ENCODE data around the gene PEX7.
"Not testable (repeated sequence)": the region's sequence is repeated elsewhere in the genome, so short reads cannot be mapped to it uniquely, and the experiment has no call there.

PEX7 gene

GRCh38 chr6:136876469-136876868 is 54.1 kb downstream of the PEX7 start:
- not testable (repeated sequence) for H2BK12ac ChIP-seq (ENCODE audit: low read length); H3K27me3 ChIP-seq (ENCODE audit: control insufficient read depth in 3 of 3, insufficient read depth in 3 of 3, low read depth in 1 of 3, low read length in 3 of 3); H3K4ac ChIP-seq (ENCODE audit: low read length); H3K36me3 ChIP-seq (replicated peaks in 1 of 2; ENCODE audit: control insufficient read depth in 2 of 2, insufficient read depth in 2 of 2, low read length in 2 of 2); H3K4me2 ChIP-seq (ENCODE audit: insufficient read depth, low read length, poor library complexity, severe bottlenecking); H2BK15ac ChIP-seq (ENCODE audit: low read length); H3K14ac ChIP-seq (ENCODE audit: low read length); H2AK5ac ChIP-seq (ENCODE audit: low read depth, low read length); H3K9ac ChIP-seq (ENCODE audit: low read depth, low read length, poor library complexity); H3K4me1 ChIP-seq (ENCODE audit: control insufficient read depth in 2 of 2, insufficient read depth in 1 of 2, low read depth in 1 of 2, low read length in 2 of 2); H3K79me1 ChIP-seq (ENCODE audit: low read depth, low read length); H2AFZ ChIP-seq (ENCODE audit: low read length); H4K91ac ChIP-seq (ENCODE audit: low read depth, low read length, poor library complexity); H3K4me3 ChIP-seq (ENCODE audit: low read length in 2 of 2); H2BK5ac ChIP-seq (ENCODE audit: low read length); H3K18ac ChIP-seq (ENCODE audit: low read length); H3K23ac ChIP-seq (ENCODE audit: low read depth, low read length, poor library complexity); H2BK120ac ChIP-seq (ENCODE audit: low read depth, low read length); H4K8ac ChIP-seq (ENCODE audit: low read depth, low read length); H3K27ac ChIP-seq (replicated peaks; ENCODE audit: low read length); DNase-seq (ENCODE audit: low spot score)
- no CpG with 5 or more reads among the region's 4 CpGs for WGBS, 2 donors (ENCODE audit: extremely low coverage in 2 of 2, insufficient read length in 2 of 2, insufficient replicate concordance in 1 of 2)
- H3K9me3 ChIP-seq (replicated peaks in 1 of 2; ENCODE audit: control insufficient read depth in 2 of 2, insufficient read depth in 1 of 2, low read depth in 1 of 2, low read length in 2 of 2) = peaks cover 2 to 13% of the 10 kb centered on the region in 2 donors

- no peak overlapping the region for H3K18ac ChIP-seq (ENCODE audit: low read length)
- WGBS, 2 donors (ENCODE audit: extremely low coverage in 2 of 2, insufficient read length in 2 of 2, insufficient replicate concordance in 1 of 2) = no CpG with 5 or more reads among the region's 4 CpGs
Measured at GRCh38 chr6:136880748-136881460, 58.5 kb downstream of the PEX7 start.

GRCh38 chr6:136886091-136886490 is 63.7 kb downstream of the PEX7 start:
- DNase-seq (ENCODE audit: low spot score) = no peak

More at GRCh38 chr6:136880748-136881460, 58.5 kb downstream of the PEX7 start:
- H4K91ac ChIP-seq (ENCODE audit: low read depth, low read length, poor library complexity) = no peak overlapping the region
- no peak overlapping the region for H2BK120ac ChIP-seq (ENCODE audit: low read depth, low read length)
- H2AFZ ChIP-seq (ENCODE audit: low read length) = no peak overlapping the region
- no peak overlapping the region for H4K8ac ChIP-seq (ENCODE audit: low read depth, low read length)
- no peak overlapping the region for H2BK15ac ChIP-seq (ENCODE audit: low read length)
- no peak overlapping the region for H2BK12ac ChIP-seq (ENCODE audit: low read length)
- no peak overlapping the region for H3K4me2 ChIP-seq (ENCODE audit: insufficient read depth, low read length, poor library complexity, severe bottlenecking)
- no peaks in the 10 kb centered on the region for H3K36me3 ChIP-seq (replicated peaks in 1 of 2; ENCODE audit: control insufficient read depth in 2 of 2, insufficient read depth in 2 of 2, low read length in 2 of 2)
- no peak overlapping the region for H2AK5ac ChIP-seq (ENCODE audit: low read depth, low read length)
- H3K79me1 ChIP-seq (ENCODE audit: low read depth, low read length) = peaks cover 2% of the 10 kb centered on the region
- no peak overlapping the region for H3K9ac ChIP-seq (ENCODE audit: low read depth, low read length, poor library complexity)
- H3K9me3 ChIP-seq (replicated peaks in 1 of 2; ENCODE audit: control insufficient read depth in 2 of 2, insufficient read depth in 1 of 2, low read depth in 1 of 2, low read length in 2 of 2) = no peaks in the 10 kb centered on the region
- no peak overlapping the region for H3K4ac ChIP-seq (ENCODE audit: low read length)
- H3K27me3 ChIP-seq (ENCODE audit: control insufficient read depth in 3 of 3, insufficient read depth in 3 of 3, low read depth in 1 of 3, low read length in 3 of 3) = no peaks in the 10 kb centered on the region
- H3K27ac ChIP-seq (replicated peaks; ENCODE audit: low read length) = no peak overlapping the region
- H3K14ac ChIP-seq (ENCODE audit: low read length) = no peak overlapping the region
- DNase-seq (ENCODE audit: low spot score) = no peak
- no peak overlapping the region for H3K4me3 ChIP-seq (ENCODE audit: low read length in 2 of 2)
- H3K4me1 ChIP-seq (ENCODE audit: control insufficient read depth in 2 of 2, insufficient read depth in 1 of 2, low read depth in 1 of 2, low read length in 2 of 2) = no peaks in the 10 kb centered on the region
- no peak overlapping the region for H2BK5ac ChIP-seq (ENCODE audit: low read length)
- no peak overlapping the region for H3K23ac ChIP-seq (ENCODE audit: low read depth, low read length, poor library complexity)

GRCh38 chr6:136887953-136888352 is 65.6 kb downstream of the PEX7 start:
- no peak overlapping the region for H3K4me3 ChIP-seq (ENCODE audit: low read length in 2 of 2)
- DNase-seq (ENCODE audit: low spot score) = no peak

More at GRCh38 chr6:136886091-136886490, 63.7 kb downstream of the PEX7 start:
- WGBS, 2 donors (ENCODE audit: extremely low coverage in 2 of 2, insufficient read length in 2 of 2, insufficient replicate concordance in 1 of 2) = no CpG with 5 or more reads among the region's 3 CpGs
- no peaks in the 10 kb centered on the region for H3K79me1 ChIP-seq (ENCODE audit: low read depth, low read length)
- H3K27ac ChIP-seq (replicated peaks; ENCODE audit: low read length) = no peak overlapping the region
- H3K4me1 ChIP-seq (ENCODE audit: control insufficient read depth in 2 of 2, insufficient read depth in 1 of 2, low read depth in 1 of 2, low read length in 2 of 2) = peaks cover 2 to 3% of the 10 kb centered on the region in 2 donors
- H2BK5ac ChIP-seq (ENCODE audit: low read length) = no peak overlapping the region
- no peak overlapping the region for H4K8ac ChIP-seq (ENCODE audit: low read depth, low read length)
- no peak overlapping the region for H3K4me3 ChIP-seq (ENCODE audit: low read length in 2 of 2)
- H3K18ac ChIP-seq (ENCODE audit: low read length) = no peak overlapping the region
- no peaks in the 10 kb centered on the region for H3K9me3 ChIP-seq (replicated peaks in 1 of 2; ENCODE audit: control insufficient read depth in 2 of 2, insufficient read depth in 1 of 2, low read depth in 1 of 2, low read length in 2 of 2)
- H2BK12ac ChIP-seq (ENCODE audit: low read length) = no peak overlapping the region
- no peaks in the 10 kb centered on the region for H3K36me3 ChIP-seq (replicated peaks in 1 of 2; ENCODE audit: control insufficient read depth in 2 of 2, insufficient read depth in 2 of 2, low read length in 2 of 2)
- H4K91ac ChIP-seq (ENCODE audit: low read depth, low read length, poor library complexity) = no peak overlapping the region
- no peaks in the 10 kb centered on the region for H3K27me3 ChIP-seq (ENCODE audit: control insufficient read depth in 3 of 3, insufficient read depth in 3 of 3, low read depth in 1 of 3, low read length in 3 of 3)
- no peak overlapping the region for H3K9ac ChIP-seq (ENCODE audit: low read depth, low read length, poor library complexity)
- H2AFZ ChIP-seq (ENCODE audit: low read length) = no peak overlapping the region
- H3K14ac ChIP-seq (ENCODE audit: low read length) = no peak overlapping the region
- no peak overlapping the region for H3K4ac ChIP-seq (ENCODE audit: low read length)
- no peak overlapping the region for H2BK120ac ChIP-seq (ENCODE audit: low read depth, low read length)
- no peak overlapping the region for H3K4me2 ChIP-seq (ENCODE audit: insufficient read depth, low read length, poor library complexity, severe bottlenecking)
- no peak overlapping the region for H2AK5ac ChIP-seq (ENCODE audit: low read depth, low read length)
- no peak overlapping the region for H3K23ac ChIP-seq (ENCODE audit: low read depth, low read length, poor library complexity)
- no peak overlapping the region for H2BK15ac ChIP-seq (ENCODE audit: low read length)

More at GRCh38 chr6:136887953-136888352, 65.6 kb downstream of the PEX7 start:
- Histone ChIP-seq H3K9me3 (replicated peaks in 1 of 2; ENCODE audit: control insufficient read depth in 2 of 2, insufficient read depth in 1 of 2, low read depth in 1 of 2, low read length in 2 of 2) (no peaks in the 10 kb centered on the region), H2BK5ac (ENCODE audit: low read length) (no peak overlapping the region), H3K4ac (ENCODE audit: low read length) (no peak overlapping the region), H3K18ac (ENCODE audit: low read length) (no peak overlapping the region), H2AFZ (ENCODE audit: low read length) (no peak overlapping the region), H3K79me1 (ENCODE audit: low read depth, low read length) (no peaks in the 10 kb centered on the region), H3K23ac (ENCODE audit: low read depth, low read length, poor library complexity) (no peak overlapping the region), H2BK12ac (ENCODE audit: low read length) (no peak overlapping the region), H2BK120ac (ENCODE audit: low read depth, low read length) (no peak overlapping the region), H3K9ac (ENCODE audit: low read depth, low read length, poor library complexity) (no peak overlapping the region), H3K27me3 (ENCODE audit: control insufficient read depth in 3 of 3, insufficient read depth in 3 of 3, low read depth in 1 of 3, low read length in 3 of 3) (no peaks in the 10 kb centered on the region), H3K27ac (replicated peaks; ENCODE audit: low read length) (no peak overlapping the region), H2BK15ac (ENCODE audit: low read length) (no peak overlapping the region), H3K36me3 (replicated peaks in 1 of 2; ENCODE audit: control insufficient read depth in 2 of 2, insufficient read depth in 2 of 2, low read length in 2 of 2) (no peaks in the 10 kb centered on the region), H2AK5ac (ENCODE audit: low read depth, low read length) (no peak overlapping the region), H4K91ac (ENCODE audit: low read depth, low read length, poor library complexity) (no peak overlapping the region), H4K8ac (ENCODE audit: low read depth, low read length) (no peak overlapping the region), H3K4me1 (ENCODE audit: control insufficient read depth in 2 of 2, insufficient read depth in 1 of 2, low read depth in 1 of 2, low read length in 2 of 2) (peaks cover 2 to 3% of the 10 kb centered on the region in 2 donors), H3K14ac (ENCODE audit: low read length) (no peak overlapping the region), H3K4me2 (ENCODE audit: insufficient read depth, low read length, poor library complexity, severe bottlenecking) (no peak overlapping the region)
- WGBS, 2 donors (ENCODE audit: extremely low coverage in 2 of 2, insufficient read length in 2 of 2, insufficient replicate concordance in 1 of 2) = no CpG with 5 or more reads among the region's 1 CpG
